BLaER1 treated with 17β-estradiol and CSF1 and Interleukin-3, amounts not matched to agents 10 nM and 100 nM (cell line): ENCODE data around the gene ADAMTS2.

ENCODE experiments used
- H3K27ac ChIP-seq, 11 experiments: shearing (Covaris generic); formaldehyde crosslinking; 2 replicates each; pipeline ENCODE4 v1.8.1; 2022
- H3K27me3 ChIP-seq, 11 experiments: shearing (Covaris generic); formaldehyde crosslinking; 2 replicates each; pipeline ENCODE4 v1.8.1; 2022
- H3K36me3 ChIP-seq, 11 experiments: shearing (Covaris generic); formaldehyde crosslinking; 2 replicates each; pipeline ENCODE4 v1.8.1; 2022
- H3K4me1 ChIP-seq, 10 experiments: shearing (Covaris generic); formaldehyde crosslinking; 2 replicates each; pipeline ENCODE4 v1.8.1; 2022
- H3K4me2 ChIP-seq, 11 experiments: shearing (Covaris generic); formaldehyde crosslinking; 2 replicates each; pipeline ENCODE4 v1.8.1; 2022
- H3K4me3 ChIP-seq, 10 experiments: shearing (Covaris generic); formaldehyde crosslinking; 2 replicates each; pipeline ENCODE4 v1.8.1; 2022
- H3K9ac ChIP-seq, 11 experiments: shearing (Covaris generic); formaldehyde crosslinking; 2 replicates each; pipeline ENCODE4 v1.8.1; 2022
- H3K9me3 ChIP-seq, 11 experiments: shearing (Covaris generic); formaldehyde crosslinking; replicated peaks in 1 of 11; 2 replicates each; pipeline ENCODE4 v1.8.1; 2022
- H4K20me1 ChIP-seq, 11 experiments: shearing (Covaris generic); formaldehyde crosslinking; 2 replicates each; pipeline ENCODE4 v1.8.1; 2022
- Cebpa-rat ChIP-seq, 11 experiments: shearing (Covaris generic); IDR thresholded peaks; 2 replicates each; pipeline ENCODE4 v1.8.1; 2022

ADAMTS2 gene

DNA sequence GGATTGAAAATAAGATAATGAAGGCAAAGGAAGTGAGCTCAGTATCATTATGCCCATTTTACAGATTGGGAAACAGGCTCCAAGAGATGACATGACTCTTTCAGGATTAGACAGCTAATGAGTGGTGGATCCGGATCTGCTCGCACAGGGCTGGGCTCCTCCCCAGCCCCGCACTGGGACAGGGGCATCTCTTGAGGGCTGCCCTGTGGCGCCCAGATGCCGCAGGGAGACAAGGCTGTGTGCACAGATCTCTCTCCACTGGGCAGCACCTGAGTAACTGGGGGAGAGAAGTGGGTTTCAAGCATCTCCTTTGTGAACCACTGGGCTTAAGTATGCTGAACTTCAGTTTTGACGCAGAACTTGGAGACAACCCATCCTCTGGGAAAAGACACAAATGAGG is 43.9 kb downstream of the ADAMTS2 start:
- peak overlapping the region in 2 of 11 experiments; percentile 47 to 60; a peak in 3 of 22 replicates for H3K27ac ChIP-seq
- no peak for TF ChIP-seq Cebpa-rat (IDR thresholded peaks at IDR 0.05)
- H3K4me3 ChIP-seq, result no peak overlapping the region
- no peaks in the 10 kb centered on the region for H3K27me3 ChIP-seq
- H3K9me3 ChIP-seq, result peaks cover 20 to 42% (median 26%) of the 10 kb centered on the region in 11 experiments
- H3K9ac ChIP-seq, result no peak overlapping the region
- H4K20me1 ChIP-seq, result 0 out of 22 replicates have a peak, but pooled peaks cover 0 to 4% (median 0%) of the 10 kb centered on the region in 11 experiments
- peak overlapping the region in 5 of 11 experiments; percentile 33 to 70 (median 58); a peak in 2 of 22 replicates for H3K4me2 ChIP-seq
- no peaks in the 10 kb centered on the region for H3K36me3 ChIP-seq
- H3K4me1 ChIP-seq, result peaks cover 11 to 23% (median 19%) of the 10 kb centered on the region in 10 experiments

DNA sequence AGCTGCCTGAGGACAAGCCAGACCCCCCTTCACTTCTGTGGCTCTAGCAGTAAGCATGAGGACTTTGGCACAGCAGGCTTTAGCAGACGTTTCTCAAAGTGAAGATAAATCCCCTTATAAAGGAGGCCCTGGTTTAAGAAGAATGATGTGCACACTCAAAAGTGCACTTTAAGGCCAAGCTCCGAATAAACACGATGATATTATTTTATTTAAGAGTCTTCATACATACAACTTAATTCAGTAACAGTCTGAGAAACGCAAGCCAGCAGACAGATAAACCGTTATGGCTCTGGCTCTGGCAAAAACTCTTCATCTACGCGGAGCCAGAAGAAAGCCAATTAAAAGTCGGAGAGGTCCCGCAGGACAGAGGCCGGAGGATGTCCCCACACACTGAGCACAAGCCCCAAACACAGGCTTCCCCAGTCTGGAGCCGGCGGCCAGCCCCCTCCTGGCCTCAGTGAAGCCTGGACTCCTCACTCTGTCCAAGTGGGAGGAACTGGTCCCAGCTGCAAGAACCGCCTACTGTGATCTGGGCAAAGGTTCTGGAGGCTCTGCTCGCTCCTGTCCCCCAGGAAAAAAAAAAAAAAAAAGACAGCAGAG is 44.6 kb downstream of the ADAMTS2 start:
- TF ChIP-seq Cebpa-rat (IDR thresholded peaks at IDR 0.05), result no peak
- Histone ChIP-seq H3K4me3 (no peak overlapping the region), H3K36me3 (no peaks in the 10 kb centered on the region), H3K9me3 (peaks cover 20 to 36% (median 25%) of the 10 kb centered on the region in 11 experiments), H3K4me2 (no peak overlapping the region), H4K20me1 (0 out of 22 replicates have a peak, but pooled peaks cover 0 to 4% (median 0%) of the 10 kb centered on the region in 11 experiments), H3K27me3 (no peaks in the 10 kb centered on the region), H3K4me1 (peaks cover 11 to 23% (median 19%) of the 10 kb centered on the region in 10 experiments), H3K9ac (no peak overlapping the region), H3K27ac (no peak overlapping the region)

DNA sequence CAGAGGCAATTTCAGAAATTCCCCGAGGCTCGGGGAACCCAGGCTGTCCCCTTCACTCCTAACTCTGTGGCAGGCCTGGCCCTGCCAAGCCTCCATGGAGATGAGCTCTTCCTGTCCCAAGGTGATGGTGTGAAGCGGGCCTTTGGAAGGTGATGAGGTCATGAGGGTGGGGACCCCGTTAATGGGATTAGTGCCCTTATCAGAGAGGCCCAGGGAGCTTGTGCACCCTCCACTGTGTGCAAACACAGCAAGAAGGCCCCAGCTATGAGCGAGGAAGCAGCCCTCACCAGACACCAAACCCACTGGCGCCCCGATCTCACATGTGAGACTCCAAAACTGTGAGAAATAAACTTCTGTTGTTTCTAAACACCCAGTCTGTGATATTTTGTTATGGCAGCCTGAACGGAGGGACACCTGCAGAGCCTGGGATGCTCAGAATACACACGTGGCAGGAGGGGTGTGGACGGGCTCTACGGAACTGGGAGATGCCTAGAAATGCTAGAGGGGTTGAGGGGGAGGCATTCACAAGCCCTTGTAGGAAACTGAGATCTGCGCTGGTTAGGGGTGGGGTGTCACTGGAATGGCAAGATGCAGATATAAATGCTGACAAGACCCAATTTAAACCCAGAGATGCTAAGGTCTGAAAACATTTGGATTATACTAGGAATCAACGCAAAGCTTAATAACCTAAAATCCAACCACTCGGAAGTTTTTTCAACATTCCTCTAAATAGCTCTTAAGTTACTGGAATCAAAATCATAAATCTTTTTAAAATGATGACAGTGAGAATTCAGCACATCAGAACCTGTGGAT is 46.9 kb downstream of the ADAMTS2 start:
- Histone ChIP-seq H3K36me3 (no peaks in the 10 kb centered on the region), H3K27ac (no peak overlapping the region), H3K9ac (no peak overlapping the region), H4K20me1 (0 out of 22 replicates have a peak, but pooled peaks cover 0 to 4% (median 0%) of the 10 kb centered on the region in 11 experiments), H3K4me1 (peaks cover 11 to 22% (median 17%) of the 10 kb centered on the region in 10 experiments), H3K4me3 (no peak overlapping the region), H3K27me3 (no peaks in the 10 kb centered on the region), H3K9me3 (peaks cover 0 to 14% (median 5%) of the 10 kb centered on the region in 11 experiments; a peak in 12 of 22 replicates), H3K4me2 (no peak overlapping the region)
- no peak for TF ChIP-seq Cebpa-rat (IDR thresholded peaks at IDR 0.05)

DNA sequence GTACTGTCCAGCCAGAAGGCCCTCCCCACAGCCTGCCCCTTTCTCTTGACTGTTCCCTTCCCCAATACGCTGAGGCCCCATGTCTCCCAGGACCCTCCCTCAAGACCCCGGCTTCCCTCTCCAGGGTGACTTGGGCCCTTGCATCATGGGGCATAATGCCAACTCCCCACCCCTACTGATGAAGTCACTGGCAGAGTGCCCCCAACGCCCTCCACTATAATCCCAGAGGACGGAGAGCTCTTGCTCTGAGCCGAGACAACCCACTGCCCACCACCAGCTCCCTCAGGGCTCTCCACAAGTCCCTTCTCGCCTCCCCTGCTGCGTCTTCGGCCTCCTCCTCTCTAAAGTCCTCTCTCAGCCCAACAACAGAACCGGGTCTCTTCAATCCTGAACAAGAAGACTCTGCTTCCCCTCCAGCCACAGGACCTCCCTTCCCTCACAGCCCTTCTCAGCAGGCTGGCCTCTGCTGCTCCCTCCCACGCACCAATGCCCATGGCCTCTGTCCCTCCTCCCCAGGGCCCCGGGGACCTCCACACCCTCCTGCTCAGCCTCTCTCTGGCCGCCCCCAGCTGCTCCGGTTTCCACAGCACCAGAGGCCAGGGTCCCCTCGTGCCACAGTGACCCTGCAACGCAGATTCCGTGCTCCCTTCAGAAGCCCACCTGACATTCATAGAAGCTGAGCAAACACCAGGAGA is 47.6 kb downstream of the ADAMTS2 start:
- Histone ChIP-seq H3K27me3 (no peaks in the 10 kb centered on the region), H3K9me3 (peaks cover 0 to 14% (median 4%) of the 10 kb centered on the region in 11 experiments; a peak in 4 of 22 replicates)

DNA sequence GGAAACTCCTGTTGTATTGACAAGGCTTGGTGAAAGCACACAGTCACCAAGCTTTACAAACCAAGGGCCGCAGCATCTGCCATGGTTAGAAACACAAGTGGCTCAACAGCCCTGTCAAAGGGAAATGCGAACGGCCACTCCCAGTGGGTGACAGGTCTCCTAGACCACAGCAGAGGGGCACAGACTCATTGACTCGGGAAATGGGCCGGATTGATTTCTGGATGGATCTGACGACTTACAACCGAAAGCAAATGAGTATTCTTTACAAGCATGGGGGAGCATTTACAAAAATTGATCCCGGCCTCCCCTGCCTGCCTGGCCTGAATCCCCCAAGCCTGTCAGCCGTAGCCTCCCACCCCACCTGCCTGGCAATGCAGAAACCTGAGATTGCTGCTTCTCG is 48.2 kb downstream of the ADAMTS2 start:
- Histone ChIP-seq H3K9me3 (peaks cover 0 to 14% (median 4%) of the 10 kb centered on the region in 11 experiments; a peak in 4 of 22 replicates), H3K27me3 (no peaks in the 10 kb centered on the region), H3K36me3 (no peaks in the 10 kb centered on the region), H3K4me1 (peaks cover 1 to 10% (median 5%) of the 10 kb centered on the region in 10 experiments; a peak in 17 of 20 replicates), H3K4me3 (no peak overlapping the region), H3K9ac (no peak overlapping the region), H3K4me2 (0 out of 22 replicates have a peak overlapping the region, but pooled peaks of 1 of the 11 experiments have one; percentile 6), H4K20me1 (0 out of 22 replicates have a peak, but pooled peaks cover 0 to 4% (median 0%) of the 10 kb centered on the region in 11 experiments), H3K27ac (no peak overlapping the region)
- no peak for TF ChIP-seq Cebpa-rat (IDR thresholded peaks at IDR 0.05)

More for the DNA sequence above, 47.6 kb downstream of the ADAMTS2 start:
- no peak overlapping the region for H3K9ac ChIP-seq
- H3K4me1 ChIP-seq, result peaks cover 7 to 16% (median 11%) of the 10 kb centered on the region in 10 experiments
- H3K36me3 ChIP-seq, result no peaks in the 10 kb centered on the region
- H4K20me1 ChIP-seq, result 0 out of 22 replicates have a peak, but pooled peaks cover 0 to 4% (median 0%) of the 10 kb centered on the region in 11 experiments
- H3K4me3 ChIP-seq, result no peak overlapping the region
- H3K4me2 ChIP-seq, result peak overlapping the region in 1 of 11 experiments; percentile 6; a peak in 2 of 22 replicates
- no peak overlapping the region for H3K27ac ChIP-seq
- no peak for TF ChIP-seq Cebpa-rat (IDR thresholded peaks at IDR 0.05)

DNA sequence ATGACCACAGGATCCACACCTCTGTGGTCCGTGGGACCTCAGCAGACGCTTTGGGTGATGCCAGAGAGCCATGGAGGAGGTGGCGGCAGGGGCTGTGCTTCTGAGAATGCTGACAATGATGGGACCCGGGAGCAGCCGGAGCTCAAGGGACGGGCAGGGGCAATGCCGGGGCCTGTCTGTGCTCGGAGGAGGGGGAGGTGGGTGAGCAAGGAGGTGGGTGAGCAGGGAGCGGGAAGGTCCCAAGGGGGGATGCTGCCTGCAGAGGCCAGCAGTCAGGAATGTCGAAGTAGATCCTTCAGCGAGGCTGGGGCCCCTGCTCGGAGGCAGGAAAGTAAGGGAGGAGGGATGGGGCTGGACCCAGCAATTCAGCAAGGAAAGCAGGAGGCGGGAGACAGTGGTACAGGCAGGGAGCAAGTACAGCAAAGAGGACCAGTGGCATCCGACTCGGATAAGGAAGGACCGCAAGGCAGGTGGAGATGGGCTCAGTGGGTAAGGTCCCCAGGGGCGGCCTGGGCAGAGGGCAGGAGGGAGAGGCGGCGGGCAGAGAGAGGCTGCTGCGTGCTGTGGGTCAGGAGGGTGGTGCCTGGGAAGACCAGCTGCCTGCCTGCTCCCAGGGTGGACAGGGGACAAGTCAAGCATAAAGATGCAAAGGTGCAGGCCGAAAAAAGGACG is 49.0 kb downstream of the ADAMTS2 start:
- H3K4me2 ChIP-seq, result no peak overlapping the region
- no peak for TF ChIP-seq Cebpa-rat (IDR thresholded peaks at IDR 0.05)
- no peak overlapping the region for H3K4me3 ChIP-seq
- no peak overlapping the region for H3K9ac ChIP-seq
- no peak overlapping the region for H3K27ac ChIP-seq
- H3K9me3 ChIP-seq, result peaks cover 0 to 14% (median 4%) of the 10 kb centered on the region in 11 experiments; a peak in 4 of 22 replicates
- H3K4me1 ChIP-seq, result 0 out of 20 replicates have a peak, but pooled peaks cover 0 to 5% (median 0%) of the 10 kb centered on the region in 10 experiments
- H4K20me1 ChIP-seq, result 0 out of 22 replicates have a peak, but pooled peaks cover 0 to 4% (median 0%) of the 10 kb centered on the region in 11 experiments
- no peaks in the 10 kb centered on the region for H3K36me3 ChIP-seq
- H3K27me3 ChIP-seq, result no peaks in the 10 kb centered on the region

DNA sequence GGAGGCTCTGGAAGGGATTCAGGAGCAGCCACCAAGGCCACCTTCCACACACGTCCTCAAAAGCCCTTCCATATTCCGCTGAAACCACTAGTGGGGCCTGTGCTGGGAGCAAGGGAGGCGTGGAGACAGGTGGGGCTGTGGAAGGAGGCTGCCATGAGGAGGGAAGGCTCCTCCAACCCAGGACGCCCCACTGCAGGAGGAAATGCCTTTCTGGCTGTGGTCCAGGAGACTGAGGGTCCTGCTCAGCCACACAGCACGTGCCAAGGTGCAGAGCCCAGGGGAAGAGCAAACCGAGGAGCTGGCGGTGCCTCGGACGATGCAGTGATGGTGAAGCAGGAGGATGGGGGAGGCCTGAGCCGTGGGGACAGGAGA is 49.5 kb downstream of the ADAMTS2 start:
- Histone ChIP-seq H3K9me3 (peaks cover 0 to 14% (median 4%) of the 10 kb centered on the region in 11 experiments; a peak in 4 of 22 replicates), H4K20me1 (0 out of 22 replicates have a peak, but pooled peaks cover 0 to under 1% (median 0%) of the 10 kb centered on the region in 11 experiments), H3K36me3 (no peaks in the 10 kb centered on the region), H3K9ac (no peak overlapping the region), H3K27me3 (no peaks in the 10 kb centered on the region), H3K4me3 (no peak overlapping the region), H3K27ac (no peak overlapping the region), H3K4me1 (peaks cover 0 to 7% (median 1%) of the 10 kb centered on the region in 10 experiments; a peak in 6 of 20 replicates), H3K4me2 (no peak overlapping the region)
- no peak for TF ChIP-seq Cebpa-rat (IDR thresholded peaks at IDR 0.05)
